GM12801 (cell line): ENCODE results near the gene CASK.

Experiments used
- CTCF ChIP-seq: IDR thresholded peaks from one replicate; pipeline ENCODE4 v1.5.1; 2011; ENCODE audit warnings: control low read depth; ENCODE audit not compliant: insufficient read length; ENCODE audit errors: extremely low read depth

The CASK gene

GRCh38 chrX:41619221-41619620 lies 304.1 kb downstream of the CASK start:
- TF ChIP-seq CTCF, result no peak

- TF ChIP-seq CTCF, result no peak
Measured at GRCh38 chrX:41616935-41617334, 306.4 kb downstream of the CASK start.

GRCh38 chrX:41616255-41616654 lies 307.1 kb downstream of the CASK start:
- TF ChIP-seq CTCF, result no peak

GRCh38 chrX:41608244-41608643 lies 315.1 kb downstream of the CASK start:
- TF ChIP-seq CTCF, result no peak

GRCh38 chrX:41607264-41607832 lies 316.0 kb downstream of the CASK start:
- TF ChIP-seq CTCF, result no peak

GRCh38 chrX:41604766-41605543 lies 318.4 kb downstream of the CASK start:
- no peak for TF ChIP-seq CTCF

GRCh38 chrX:41604177-41604576 lies 319.2 kb downstream of the CASK start:
- no peak for TF ChIP-seq CTCF
